Psoas muscle (tissue), 8 donors: ENCODE measurements around the gene PRRT3. TPM values are rescaled to one million over a fixed set of nuclear protein-coding genes. Genes with fewer than 3 reads are reported as not detected.
"Not testable (repeated sequence)": the region's sequence is repeated elsewhere in the genome, so short reads cannot be mapped to it uniquely, and the experiment has no call there.

Source experiments
- ATAC-seq, 4 donors: fragments of 200-7000 bp; cut with Tn5 transposase; one replicate each; pipeline ENCODE4 v1.9.1; 2020; ENCODE audit warnings: moderate library complexity in 3 of 4, mild to moderate bottlenecking in 2 of 4
- DNase-seq, 2 donors: peaks; one replicate each; pipeline ENCODE4 v3.0.0-alpha.2; 2020
- H3K27ac ChIP-seq: fragments of 200-600 bp; one replicate; pipeline ENCODE4 v1.8.0; 2022
- H3K27me3 ChIP-seq, 3 donors: fragments of 200-600 bp in 1 of 3; one replicate each; pipeline versions ENCODE4 v1.6.1 to v1.8.0; 2013 to 2022; ENCODE audit warnings: low read length in 2 of 3, mild to moderate bottlenecking in 2 of 3, moderate library complexity in 1 of 3; ENCODE audit not compliant: insufficient read depth in 3 of 3
- H3K36me3 ChIP-seq, 2 donors: fragments of 200-600 bp in 1 of 2; one replicate each; pipeline versions ENCODE4 v1.6.1 to v1.8.0; 2013 to 2022; ENCODE audit warnings: low read depth in 1 of 2, mild to moderate bottlenecking in 1 of 2, moderate library complexity in 1 of 2; ENCODE audit not compliant: insufficient read depth in 1 of 2
- H3K4me1 ChIP-seq: fragments of 200-600 bp; one replicate; pipeline ENCODE4 v1.8.0; 2022
- H3K4me3 ChIP-seq: fragments of 200-600 bp; one replicate; pipeline ENCODE4 v1.8.0; 2022; ENCODE audit warnings: mild to moderate bottlenecking
- H3K9me3 ChIP-seq: fragments of 200-600 bp; one replicate; pipeline ENCODE4 v1.8.0; 2022
- CTCF ChIP-seq: fragments of 200-600 bp; IDR thresholded peaks from one replicate; pipeline ENCODE4 v1.8.0; 2022; ENCODE audit warnings: antibody characterized with exemption
- WGBS, 3 donors: extraction: QIAGEN DNeasy Blood & Tissue Kit; methylation state at CpG; one replicate each; pipeline versions ENCODE4 v1.1.6 to v1.1.7; 2013; 5-methylcytosine and 5-hydroxymethylcytosine counted together
- intact Hi-C, 2 donors: fragments of 100-400 bp; cut with DNase I; formaldehyde crosslinking; loops; one replicate each; pipeline versions ENCODE4 v1.11.0 to v1.14.2; 2022
- polyA plus RNA-seq, 3 donors: library from polyadenylated mRNA; stranded (reverse); fragments of 200-250 nt; gene quantifications; one replicate each; pipeline ENCODE4 v1.2.3, GENCODE V29; 2013
- total RNA-seq, 4 donors: library from RNA; stranded (reverse); fragmentation: NEBNext Ultra II Directional in 2 of 4; extraction: Animal tissue kit (Norgen Biotek cat#: 25700) in 2 of 4; gene quantifications; one replicate each; pipeline versions ENCODE4 v1.2.1 to v1.2.4, GENCODE V29; 2021 to 2023
- donor health status: healthy with polysubstance abuse.
- donor health status: DM: no; HTN: no; CAD: no; lungs with moderate emphysema.
- donor health status: Bipolar disorder and iron deficiency.
- donor health status: healthy.
- donor health status: DM: yes; HTN: yes; CAD: no.
- donor health status: DM: no; HTN: no; CAD: no.
- donor health status: DM: no; HTN: no; CAD: no.
- donor health status: DM: yes; HTN: yes; CAD: no.

PRRT3 gene
- total and polyA plus RNA-seq, 7 donors, result 0.55 to 4.0 (median 1.4) TPM

DNA sequence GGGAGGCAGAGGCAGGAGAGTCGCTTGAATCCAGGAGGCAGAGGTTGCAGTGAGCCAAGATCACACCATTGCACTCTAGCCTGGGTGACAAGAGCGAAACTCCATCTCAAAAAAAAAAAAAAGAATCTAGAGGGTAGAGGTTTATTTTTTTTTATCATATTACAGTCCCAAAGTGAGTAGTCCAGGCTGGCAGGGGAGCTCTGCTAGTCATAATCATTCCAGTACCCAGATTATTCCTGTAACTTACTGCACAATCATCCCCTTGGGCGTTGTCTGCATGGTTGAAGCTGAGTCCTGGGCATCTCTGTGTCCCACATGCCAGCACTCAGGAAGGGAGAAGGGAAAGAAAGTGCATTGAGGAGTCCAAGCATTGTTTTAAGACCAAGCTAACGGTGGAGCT lies 10.0 kb downstream of the PRRT3 start:
- peaks cover 0 to 49% of the 10 kb centered on the region in 2 donors for H3K36me3 ChIP-seq
- intact Hi-C loops, result loop anchor here in 1 of 2 donors (10.0 kb wide), 1 partner anchor 193 kb away; no protein-coding TSS in a partner anchor
- DNase-seq (no peak), ATAC-seq (no peak)
- no peaks in the 10 kb centered on the region for H3K27me3 ChIP-seq
- H3K4me3 ChIP-seq, result no peak overlapping the region
- no peak overlapping the region for H3K27ac ChIP-seq
- no peaks in the 10 kb centered on the region for H3K4me1 ChIP-seq
- no peaks in the 10 kb centered on the region for H3K9me3 ChIP-seq
- no peak for TF ChIP-seq CTCF
- WGBS, 3 donors, result 79 to 89% (median 83%) methylated on average over 4 of the region's 4 CpGs

GRCh38 chr3:9940746-9941145 lies 11.5 kb downstream of the PRRT3 start:
- Histone ChIP-seq H3K27ac (no peak overlapping the region), H3K36me3 (peaks cover 0 to 63% of the 10 kb centered on the region in 2 donors), H3K4me3 (no peak overlapping the region), H3K9me3 (no peaks in the 10 kb centered on the region), H3K4me1 (peaks cover 13% of the 10 kb centered on the region), H3K27me3 (no peaks in the 10 kb centered on the region)
- no peak for TF ChIP-seq CTCF
- no peak for DNase-seq
- 91 to 94% (median 93%) methylated on average over 10 of the region's 10 CpGs for WGBS, 3 donors
- intact Hi-C loops, result loop anchor here in 1 of 2 donors (10.0 kb wide), 1 partner anchor 194 kb away; no protein-coding TSS in a partner anchor
- ATAC-seq, result no peak

DNA sequence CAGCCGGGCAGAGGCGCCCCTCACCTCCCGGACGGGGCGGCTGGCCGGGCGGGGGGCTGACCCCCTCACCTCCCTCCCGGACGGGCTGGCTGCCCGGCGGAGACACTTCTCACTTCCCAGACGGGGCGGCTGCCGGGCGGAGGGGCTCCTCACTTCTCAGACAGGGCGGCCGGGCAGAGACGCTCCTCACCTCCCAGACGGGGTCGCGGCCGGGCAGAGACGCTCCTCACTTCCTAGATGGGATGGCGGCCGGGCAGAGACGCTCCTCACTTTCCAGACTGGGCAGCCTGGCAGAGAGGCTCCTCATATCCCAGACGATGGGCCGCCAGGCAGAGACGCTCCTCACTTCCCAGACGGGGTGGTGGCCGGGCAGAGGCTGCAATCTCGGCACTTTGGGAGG lies 12.3 kb downstream of the PRRT3 start:
- H3K4me1 ChIP-seq, result peaks cover 22% of the 10 kb centered on the region
- H3K9me3 ChIP-seq, DNase-seq, H3K27ac ChIP-seq, H3K4me3 ChIP-seq, H3K27me3 ChIP-seq, ATAC-seq: not testable (repeated sequence)
- intact Hi-C loops, result loop anchor here in 1 of 2 donors (10.0 kb wide), 2 partner anchors 195 to 285 kb away; no protein-coding TSS in a partner anchor
- WGBS, 3 donors, result 83 to 99% (median 96%) methylated on average over 7 to 32 of the region's 32 CpGs
- H3K36me3 ChIP-seq, result peaks cover 0 to 72% of the 10 kb centered on the region in 2 donors

GRCh38 chr3:9938966-9939365 lies 13.2 kb downstream of the PRRT3 start:
- no peak for TF ChIP-seq CTCF
- intact Hi-C loops, result loop anchor here in 1 of 2 donors (10.0 kb wide), 1 partner anchor 286 kb away; no protein-coding TSS in a partner anchor
- H3K4me1 ChIP-seq, result peaks cover 26% of the 10 kb centered on the region
- DNase-seq (no peak), ATAC-seq (no peak)
- WGBS, 3 donors, result 96 to 98% (median 98%) methylated on average over 2 of the region's 2 CpGs
- peaks cover 0 to 66% of the 10 kb centered on the region in 2 donors for H3K36me3 ChIP-seq
- H3K9me3 ChIP-seq, result no peaks in the 10 kb centered on the region
- no peak overlapping the region for H3K4me3 ChIP-seq
- no peaks in the 10 kb centered on the region for H3K27me3 ChIP-seq
- H3K27ac ChIP-seq, result no peak overlapping the region

GRCh38 chr3:9937486-9938238 lies 14.5 kb downstream of the PRRT3 start:
- intact Hi-C loops, result loop anchor here in 1 of 2 donors (10.0 kb wide), 1 partner anchor 287 kb away; no protein-coding TSS in a partner anchor
- ATAC-seq, result no peak
- WGBS, 3 donors, result 93 to 95% (median 94%) methylated on average over 13 of the region's 13 CpGs

More at GRCh38 chr3:9937486-9938238, 14.5 kb downstream of the PRRT3 start:
- no peaks in the 10 kb centered on the region for H3K27me3 ChIP-seq
- no peak overlapping the region for H3K4me3 ChIP-seq
- H3K4me1 ChIP-seq, result peaks cover 26% of the 10 kb centered on the region
- no peak overlapping the region for H3K27ac ChIP-seq
- H3K36me3 ChIP-seq, result peaks cover 0 to 53% of the 10 kb centered on the region in 2 donors
- no peak for TF ChIP-seq CTCF
- DNase-seq, result no peak
- H3K9me3 ChIP-seq, result no peaks in the 10 kb centered on the region
